ENCODE measurements around the gene DLEC1.

DNA sequence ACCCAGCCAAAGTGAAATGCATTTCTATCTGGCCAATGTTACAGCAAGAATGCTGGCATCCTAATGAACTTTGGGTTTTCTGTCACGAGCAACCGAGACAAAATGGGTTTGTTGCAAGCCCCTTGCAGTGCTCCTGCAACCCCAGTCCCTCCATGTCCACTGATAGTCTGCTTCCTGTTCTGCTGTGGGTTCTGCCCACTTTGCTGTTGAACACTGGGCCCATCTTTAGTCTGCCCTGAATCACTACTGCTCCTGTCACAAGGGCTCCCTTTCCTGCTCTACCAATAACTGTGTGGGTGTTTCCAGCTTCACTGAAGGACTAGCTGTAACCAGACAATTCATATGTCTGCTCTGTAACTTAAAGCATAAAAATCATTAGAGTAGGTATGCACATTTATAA, 113.6 kb downstream of the DLEC1 start:
- TF ChIP-seq POLR2A (IDR thresholded peaks at IDR 0.05; ENCODE audit: low read depth, low read length) (no peak), TAF1 (IDR thresholded peaks at IDR 0.05; ENCODE audit: low read depth, low read length) (no peak), POLR2AphosphoS5 (IDR thresholded peaks at IDR 0.05; ENCODE audit: low read depth, low read length) (no peak), SPI1 (IDR thresholded peaks at IDR 0.05; ENCODE audit: low read depth, low read length) (no peak), PAX5 (IDR thresholded peaks at IDR 0.05; ENCODE audit: insufficient read depth, low read length, severe bottlenecking) (no peak), POU2F2 (IDR thresholded peaks at IDR 0.05; ENCODE audit: low read depth, low read length) (no peak)
